ENCODE results near the gene TBC1D22B.

TBC1D22B gene

DNA sequence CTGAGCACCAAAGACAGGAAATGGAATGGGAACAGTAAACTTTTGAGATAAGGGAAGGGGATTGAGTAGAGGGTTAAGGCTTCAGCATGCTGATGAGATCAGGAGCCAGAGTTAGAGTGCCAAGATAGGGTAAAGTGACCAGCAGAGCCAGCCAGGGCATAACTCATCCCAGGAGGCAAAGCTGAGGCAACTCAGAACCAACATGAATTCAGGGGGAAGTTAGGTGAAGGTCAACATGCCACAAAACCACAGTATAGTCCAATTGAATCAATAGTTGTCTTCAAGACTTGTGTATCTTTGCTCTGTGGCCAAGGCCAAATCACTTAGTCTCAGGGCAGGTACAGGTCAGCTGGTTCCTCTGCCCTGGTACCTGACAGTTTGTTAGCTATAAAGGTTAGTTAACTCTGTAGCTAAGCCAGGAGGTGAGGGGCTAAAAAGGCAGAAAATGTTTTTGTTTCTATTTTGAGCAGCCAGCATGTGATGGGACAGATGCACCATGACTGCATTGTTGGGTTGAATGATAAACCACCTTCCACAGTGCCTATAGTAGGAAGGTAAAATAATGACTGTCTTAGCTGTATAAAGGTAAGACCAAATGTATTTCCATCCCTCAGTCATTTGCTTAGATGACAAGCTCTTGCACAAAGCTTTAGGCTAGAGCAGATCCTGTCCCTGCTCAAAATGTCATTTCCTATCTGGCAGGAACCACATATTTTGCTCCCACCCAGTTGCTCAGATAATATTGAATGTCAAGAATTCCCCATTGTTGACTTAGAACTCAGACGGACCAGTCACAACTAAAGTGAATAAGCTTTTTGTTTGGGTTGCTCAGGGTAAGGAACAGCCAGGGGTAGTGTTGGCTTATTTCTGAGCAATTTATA is 112.0 kb downstream of the TBC1D22B start:
- DNase-seq (ENCODE audit: low spot score): no peak
- in situ Hi-C loops (cut with MboI; ENCODE audit: low pct_unique_long_range_greater_than_20kb, low sequenced_read_pairs, unreplicated experiment): no loop called here
- no peak for TF ChIP-seq CTCF (IDR thresholded peaks at IDR 0.05; ENCODE audit: extremely low read depth, insufficient read depth, missing control alignments)

- in situ Hi-C loops (cut with MboI; ENCODE audit: low pct_unique_long_range_greater_than_20kb, low sequenced_read_pairs, unreplicated experiment): no loop called here
- no peak for DNase-seq (ENCODE audit: low spot score)
- no peak for TF ChIP-seq CTCF (IDR thresholded peaks at IDR 0.05; ENCODE audit: extremely low read depth, insufficient read depth, missing control alignments)
Observed at GRCh38 chr6:37371154-37372083, 113.8 kb downstream of the TBC1D22B start.

DNA sequence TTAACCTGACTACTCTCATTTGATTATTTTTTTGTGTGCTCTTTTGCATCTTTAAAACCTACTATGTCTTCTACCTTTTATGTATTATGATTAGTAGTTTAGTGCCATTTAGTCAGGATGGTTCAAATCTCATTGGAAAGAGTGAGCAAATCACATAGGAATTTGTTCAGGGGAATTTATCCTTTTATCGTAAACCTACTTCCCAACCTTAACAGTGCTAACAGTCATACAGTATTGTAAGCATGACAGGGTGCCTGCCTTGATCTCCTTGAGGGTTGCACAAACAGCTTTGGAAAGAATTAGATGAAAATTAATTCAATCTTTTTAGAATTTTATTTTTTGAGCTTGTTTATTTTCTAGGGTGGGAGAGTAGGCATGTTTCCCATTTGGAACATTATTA is 114.5 kb downstream of the TBC1D22B start:
- DNase-seq (ENCODE audit: low spot score): no peak
- no peak for TF ChIP-seq CTCF (IDR thresholded peaks at IDR 0.05; ENCODE audit: extremely low read depth, insufficient read depth, missing control alignments)
- in situ Hi-C loops (cut with MboI; ENCODE audit: low pct_unique_long_range_greater_than_20kb, low sequenced_read_pairs, unreplicated experiment): no loop called here

GRCh38 chr6:37373822-37374471 is 116.4 kb downstream of the TBC1D22B start:
- TF ChIP-seq CTCF (IDR thresholded peaks at IDR 0.05; ENCODE audit: extremely low read depth, insufficient read depth, missing control alignments): no peak
- DNase-seq (ENCODE audit: low spot score): no peak
- in situ Hi-C loops (cut with MboI; ENCODE audit: low pct_unique_long_range_greater_than_20kb, low sequenced_read_pairs, unreplicated experiment): no loop called here

DNA sequence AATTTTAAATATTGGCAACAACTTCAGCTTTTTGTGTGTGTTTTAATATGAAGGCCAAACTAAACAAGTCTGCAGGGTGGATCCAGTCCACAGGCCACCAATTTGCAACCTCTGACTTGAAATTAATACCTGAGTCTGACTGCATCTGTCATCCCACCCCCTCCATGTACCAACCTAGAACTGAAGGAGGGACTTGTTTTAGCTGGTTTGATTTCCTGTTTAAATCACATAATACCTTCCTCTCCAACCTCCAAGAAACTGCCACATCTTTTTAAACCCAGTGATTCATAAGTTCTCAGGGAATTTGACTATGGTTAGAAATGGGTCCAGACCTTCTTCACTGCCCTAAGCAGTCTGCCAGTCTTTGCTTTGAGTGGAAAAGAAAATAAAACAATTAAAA is 117.8 kb downstream of the TBC1D22B start:
- TF ChIP-seq CTCF (IDR thresholded peaks at IDR 0.05; ENCODE audit: extremely low read depth, insufficient read depth, missing control alignments): no peak
- DNase-seq (ENCODE audit: low spot score): no peak
- in situ Hi-C loops (cut with MboI; ENCODE audit: low pct_unique_long_range_greater_than_20kb, low sequenced_read_pairs, unreplicated experiment): loop anchor here (25.0 kb wide), 1 partner anchor 312 kb away; the partner anchor contains the start of gene MDGA1
